Transverse colon (tissue), 4 donors: ENCODE measurements around the gene AOC1.

Source experiments
- CTCF ChIP-seq, 5 experiments: fragments of 200-600 bp in 3 of 5; fragments of 450-650 bp in 2 of 5; sonication (generic) in 3 of 5; IDR thresholded peaks; 1 replicate in 2 of 5; 2 replicates in 3 of 5; pipeline ENCODE4 v1.5.1; 2016 to 2017; ENCODE audit warnings: antibody characterized with exemption in 5 of 5, inconsistent platforms in 3 of 5, mild to moderate bottlenecking in 2 of 5, moderate library complexity in 1 of 5
- EP300 ChIP-seq: sonication (generic); formaldehyde crosslinking; IDR thresholded peaks from one replicate; pipeline ENCODE4 v1.6.1; 2017; ENCODE audit warnings: antibody characterized with exemption, low read depth
- POLR2AphosphoS5 ChIP-seq, 3 donors: sonication (generic); formaldehyde crosslinking; IDR thresholded peaks; one replicate each; pipeline ENCODE4 v1.6.1; 2016; ENCODE audit warnings: antibody characterized with exemption in 3 of 3

- TF ChIP-seq POLR2AphosphoS5 (IDR thresholded peaks at IDR 0.05) (no peak), EP300 (no peak), CTCF (IDR thresholded peaks at IDR 0.05) (no peak)
These were observed 4.2 kb upstream of the AOC1 start for GRCh38 chr7:150848111-150848510.
